ENCODE results near the gene GPR143.
"Not testable (repeated sequence)": the region's sequence is repeated elsewhere in the genome, so short reads cannot be mapped to it uniquely, and the experiment has no call there.

The GPR143 gene

GRCh38 chrX:9765737-9766097 is at the start of gene GPR143:
Gene GPR143, minus strand, starts transcription at chrX:9765847. Its CDS starts 30 bp downstream, at chrX:9765817.
- no peak for DNase-seq

- not testable (repeated sequence) for DNase-seq
These were observed 45.4 kb upstream of the GPR143 start for GRCh38 chrX:9811086-9811485.

DNA sequence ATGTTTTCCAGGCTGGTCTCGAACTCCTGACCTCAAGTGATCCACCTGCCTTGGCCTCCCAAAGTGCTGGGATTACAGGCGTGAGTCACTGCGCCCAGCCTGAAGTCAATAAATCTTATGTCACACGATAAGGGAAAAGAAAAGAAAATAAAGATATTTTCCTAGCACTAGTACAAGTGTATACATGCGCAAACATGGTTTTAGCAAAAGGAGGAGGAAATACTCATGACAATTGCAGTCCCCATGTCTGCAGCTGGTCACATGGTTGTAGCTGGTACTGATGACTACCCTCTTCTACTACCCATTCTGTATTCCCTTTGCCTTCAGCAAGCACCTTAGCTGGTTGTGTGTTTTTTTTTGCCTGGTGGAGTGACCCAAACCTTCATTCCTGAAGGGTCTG is 44.2 kb upstream of the GPR143 start:
- DNase-seq, result not testable (repeated sequence)

- no peak for DNase-seq
These were observed 41.9 kb upstream of the GPR143 start for GRCh38 chrX:9807355-9808182.

DNA sequence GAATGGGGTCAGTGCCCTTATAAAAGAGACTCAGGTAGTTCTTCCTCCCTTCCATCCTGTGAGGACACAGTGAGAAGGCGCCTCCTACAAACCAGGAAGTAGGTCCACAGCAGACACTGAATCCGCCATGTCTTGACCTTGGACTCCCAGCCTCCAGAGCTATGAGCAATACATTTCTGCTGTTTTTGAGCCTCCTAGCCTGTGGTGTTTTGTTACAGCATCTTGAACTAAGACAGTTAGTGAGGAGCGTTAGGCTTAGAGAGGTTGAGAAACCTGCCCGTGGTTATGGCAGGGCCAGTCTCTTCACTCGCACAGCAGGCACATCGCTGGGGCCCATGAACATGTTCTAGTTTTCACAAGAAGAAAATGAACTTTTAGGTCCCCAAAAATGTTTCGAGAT is 40.3 kb upstream of the GPR143 start:
- no peak for DNase-seq

- no peak for DNase-seq
These were observed 38.8 kb upstream of the GPR143 start for GRCh38 chrX:9804444-9804843.

DNA sequence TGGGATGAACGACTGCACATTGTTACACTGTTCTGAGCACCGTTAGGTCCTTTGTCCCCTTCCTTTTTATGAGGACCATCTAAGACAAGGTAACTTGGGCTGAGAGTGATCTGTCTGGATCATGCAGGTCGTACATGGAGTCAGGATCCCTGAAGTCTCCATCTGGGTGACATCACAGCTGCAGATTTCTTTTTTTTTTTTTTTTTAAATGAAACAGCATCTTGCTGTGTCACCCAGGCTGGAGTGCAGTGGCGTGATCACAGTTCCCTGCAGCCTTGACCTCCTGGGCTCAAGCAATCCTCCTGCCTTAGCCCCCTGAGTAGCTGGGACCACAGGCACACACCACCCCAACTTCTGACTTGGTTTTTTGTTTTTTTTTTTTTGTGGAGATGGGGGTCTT is 37.1 kb upstream of the GPR143 start:
- no peak for DNase-seq

GRCh38 chrX:9797384-9798360 is 32.0 kb upstream of the GPR143 start:
- DNase-seq, result no peak

GRCh38 chrX:9794495-9794894 is 28.8 kb upstream of the GPR143 start:
- DNase-seq, result no peak

DNA sequence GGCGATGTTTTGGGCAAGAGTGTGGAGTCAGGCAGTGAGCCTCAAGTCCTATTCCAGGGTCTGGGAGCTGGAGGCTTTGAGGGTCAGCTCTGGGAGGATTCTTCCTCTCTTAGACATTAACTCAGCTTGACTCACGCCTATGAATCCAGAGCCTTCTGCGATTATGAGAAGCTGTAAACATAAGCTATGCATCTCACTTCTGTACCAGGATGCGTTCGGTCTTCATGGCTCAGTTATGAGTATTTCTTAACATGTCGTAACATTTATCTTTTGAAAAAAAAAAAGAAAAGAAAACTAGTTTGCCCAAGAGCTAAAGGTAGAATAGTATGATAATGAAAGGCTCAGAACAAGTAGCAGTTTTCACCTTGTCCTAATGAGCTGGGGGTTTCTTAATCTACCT is 25.2 kb upstream of the GPR143 start:
- DNase-seq, result no peak

DNA sequence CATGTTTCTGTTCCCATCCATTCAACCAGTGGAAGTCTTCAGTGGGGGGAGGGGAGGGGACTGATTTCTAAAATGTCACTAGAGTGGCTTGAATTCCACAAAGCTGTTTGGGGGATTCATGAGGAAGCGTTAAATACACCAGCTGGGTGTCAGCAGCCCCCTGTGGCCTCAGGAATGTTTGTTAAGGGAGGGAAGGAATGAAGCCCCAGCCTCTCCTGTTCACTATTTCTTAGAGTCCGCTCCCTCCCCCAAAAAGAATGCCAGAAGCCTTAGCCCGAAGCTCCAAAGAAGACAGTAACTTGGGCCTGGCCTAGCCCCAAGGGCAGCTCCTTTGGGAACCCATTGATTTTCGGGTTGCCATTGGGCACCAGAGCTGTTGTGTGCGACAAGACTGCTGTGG is 23.9 kb upstream of the GPR143 start:
- no peak for DNase-seq

- no peak for DNase-seq
These were observed 23.3 kb upstream of the GPR143 start for GRCh38 chrX:9788911-9789310.

DNA sequence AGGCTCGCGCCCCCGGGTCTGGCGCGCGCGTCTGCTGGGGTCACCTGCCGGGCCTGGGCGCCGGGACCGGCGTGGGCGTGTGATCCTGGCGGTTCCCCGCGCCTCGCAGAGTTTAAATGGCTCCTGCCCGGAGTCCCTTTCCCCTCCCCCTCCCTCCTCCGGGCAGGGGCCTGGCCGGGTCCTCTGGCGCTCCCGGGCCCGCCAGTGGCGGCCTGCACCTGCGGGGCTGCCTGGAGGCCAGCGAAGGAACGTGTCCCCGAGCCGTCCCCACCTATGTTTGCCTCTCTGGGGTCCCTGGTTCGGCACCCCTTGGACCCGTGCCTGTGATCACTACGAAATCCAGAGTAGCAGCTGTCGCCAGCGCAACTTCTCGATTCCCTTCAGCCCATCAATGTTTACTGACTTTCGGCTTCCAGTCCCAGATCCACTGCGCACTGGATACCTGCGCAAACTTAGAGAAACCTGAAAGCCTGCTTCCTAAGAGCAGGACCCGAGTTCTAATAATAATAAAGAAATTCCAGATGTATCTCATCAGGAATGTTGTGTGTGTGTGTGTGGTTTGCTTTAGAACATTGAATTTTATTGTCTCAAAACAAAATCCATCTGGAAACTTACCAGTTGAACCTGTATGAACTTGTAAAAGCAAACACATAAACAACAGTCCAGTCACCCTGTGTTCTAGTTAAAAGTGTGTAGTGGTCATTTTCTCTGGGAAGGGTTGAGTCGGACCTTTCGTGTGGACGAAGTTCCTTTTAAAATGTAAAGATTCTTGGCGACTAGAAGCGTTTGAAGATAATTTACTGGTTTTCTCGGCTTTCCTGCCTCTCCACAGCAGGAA is 21.4 kb upstream of the GPR143 start:
- DNase-seq, result no peak

GRCh38 chrX:9785944-9786797 is 20.5 kb upstream of the GPR143 start, which contains the start of gene SHROOM2:
Gene SHROOM2, plus strand, starts transcription at chrX:9786429. Its CDS starts 117 bp downstream, at chrX:9786546.
- DNase-seq, result peak in 1 of 2 donors; percentile 7

GRCh38 chrX:9785254-9785943 is 19.8 kb upstream of the GPR143 start:
- no peak for DNase-seq

GRCh38 chrX:9784332-9784731 is 18.7 kb upstream of the GPR143 start:
- DNase-seq, result no peak

DNA sequence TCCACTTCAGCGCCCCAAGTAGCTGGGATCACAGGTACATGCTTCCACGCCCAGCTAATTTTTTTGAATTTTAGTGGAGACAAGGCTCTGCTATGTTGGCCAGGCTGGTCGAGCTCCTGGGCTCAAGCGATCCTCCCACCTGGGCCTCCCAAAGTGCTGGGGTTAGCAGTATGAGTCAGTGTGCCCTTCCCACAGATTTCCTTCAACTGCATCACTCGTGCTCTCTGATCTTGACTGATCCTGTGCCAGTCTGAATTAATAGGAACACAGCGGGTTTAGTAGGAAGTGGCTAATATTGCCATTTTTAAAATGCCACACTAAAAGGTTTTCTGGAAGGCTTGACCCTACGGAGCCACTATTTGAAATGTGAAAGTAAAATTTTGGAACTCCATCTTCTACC is 16.3 kb upstream of the GPR143 start:
- DNase-seq, result no peak

DNA sequence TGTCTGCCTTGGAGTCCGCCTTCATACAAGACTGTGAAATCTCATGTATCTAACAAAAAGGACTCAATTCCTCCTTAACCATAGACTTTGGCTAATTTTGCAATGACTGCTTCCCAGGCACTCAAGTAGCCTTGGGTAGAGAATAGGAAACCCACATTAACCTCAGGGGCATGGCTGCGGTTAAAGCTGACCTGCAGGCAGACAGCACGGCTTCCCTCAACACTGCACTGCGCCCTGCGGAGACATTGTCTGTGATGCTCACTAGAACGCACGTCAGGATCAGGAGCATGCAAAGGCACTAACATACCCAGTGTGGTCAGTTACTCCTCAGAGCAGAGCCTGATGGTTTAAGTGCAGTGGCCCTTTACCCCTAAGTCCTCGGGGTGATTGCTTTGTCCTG is 10.3 kb upstream of the GPR143 start:
- DNase-seq, result no peak

GRCh38 chrX:9772943-9773342 is 7.3 kb upstream of the GPR143 start:
- DNase-seq, result no peak

DNA sequence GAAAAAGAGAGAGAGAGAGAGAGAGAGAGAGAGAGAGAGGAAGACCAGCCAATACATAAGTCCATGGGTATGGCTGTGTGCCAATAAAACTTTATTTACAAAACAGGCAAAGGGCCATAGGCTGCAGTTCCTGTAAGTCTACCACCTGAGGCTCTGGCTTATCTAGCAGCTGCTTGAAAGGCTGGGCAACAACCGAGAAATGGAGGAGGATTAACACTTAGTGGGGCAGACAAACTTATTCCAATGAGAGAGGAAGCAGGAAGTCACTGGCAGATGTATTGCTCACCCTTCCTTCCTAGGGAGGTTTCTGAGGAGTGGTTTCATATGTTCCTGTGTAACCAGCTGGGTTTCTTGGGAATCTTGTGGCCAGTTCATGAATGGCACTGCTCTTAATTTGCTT is 4.7 kb upstream of the GPR143 start:
- DNase-seq, result no peak

DNA sequence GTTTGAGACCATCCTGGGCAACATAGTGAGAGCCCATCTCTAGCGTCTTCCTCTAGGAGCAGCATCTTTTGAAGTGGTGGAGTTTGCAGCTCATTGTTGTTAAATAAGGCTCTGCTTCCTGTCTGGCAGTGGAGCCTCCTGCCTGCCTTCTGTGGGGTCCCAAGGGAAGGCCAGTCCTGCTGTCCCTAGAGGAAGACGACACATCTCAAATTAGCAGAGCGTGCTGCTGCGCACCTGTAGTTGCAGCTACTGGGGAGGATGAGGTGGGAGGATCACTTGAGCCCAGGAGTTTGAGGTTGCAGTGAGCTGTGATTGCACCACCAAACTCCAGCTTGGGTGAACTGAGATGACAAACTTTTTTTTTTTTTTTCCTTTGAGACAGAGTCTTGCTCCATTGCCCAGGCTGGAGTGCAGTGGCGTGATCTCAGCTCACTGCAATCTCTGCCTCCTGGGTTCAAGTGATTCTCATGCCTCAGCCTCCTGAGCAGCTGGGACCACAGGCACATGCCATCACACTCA is 2.7 kb upstream of the GPR143 start:
- not testable (repeated sequence) for DNase-seq
